NCI-H146 (cell line): ENCODE measurements around the gene DAPK2.
"Not testable (repeated sequence)": the region's sequence is repeated elsewhere in the genome, so short reads cannot be mapped to it uniquely, and the experiment has no call there.

Experiments
- DNase-seq: peaks from one replicate; lab custom pipeline; 2025; lab: John Stamatoyannopoulos, UW

Gene DAPK2

DNA sequence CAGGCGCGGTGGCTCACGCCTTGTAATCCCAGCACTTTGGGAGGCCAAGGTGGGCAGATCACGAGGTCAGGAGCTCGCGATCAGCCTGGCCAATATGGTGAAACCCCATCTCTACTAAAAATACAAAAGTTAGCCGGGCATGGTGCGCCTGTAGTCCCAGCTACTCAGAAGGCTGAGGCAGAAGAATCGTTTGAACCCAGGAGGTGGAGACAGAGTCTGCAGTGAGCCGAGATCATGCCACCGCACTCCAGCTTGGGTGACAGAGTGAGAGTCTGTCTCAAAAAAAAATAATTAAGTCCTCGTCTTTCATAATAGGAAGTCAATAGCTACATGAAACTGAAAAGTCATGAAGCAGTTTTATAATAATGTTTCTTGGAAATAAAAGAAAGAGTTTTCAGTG is 7.4 kb upstream of the DAPK2 start:
- not testable (repeated sequence) for DNase-seq

GRCh38 chr15:64052925-64053491 is 6.7 kb upstream of the DAPK2 start:
- no peak for DNase-seq

DNA sequence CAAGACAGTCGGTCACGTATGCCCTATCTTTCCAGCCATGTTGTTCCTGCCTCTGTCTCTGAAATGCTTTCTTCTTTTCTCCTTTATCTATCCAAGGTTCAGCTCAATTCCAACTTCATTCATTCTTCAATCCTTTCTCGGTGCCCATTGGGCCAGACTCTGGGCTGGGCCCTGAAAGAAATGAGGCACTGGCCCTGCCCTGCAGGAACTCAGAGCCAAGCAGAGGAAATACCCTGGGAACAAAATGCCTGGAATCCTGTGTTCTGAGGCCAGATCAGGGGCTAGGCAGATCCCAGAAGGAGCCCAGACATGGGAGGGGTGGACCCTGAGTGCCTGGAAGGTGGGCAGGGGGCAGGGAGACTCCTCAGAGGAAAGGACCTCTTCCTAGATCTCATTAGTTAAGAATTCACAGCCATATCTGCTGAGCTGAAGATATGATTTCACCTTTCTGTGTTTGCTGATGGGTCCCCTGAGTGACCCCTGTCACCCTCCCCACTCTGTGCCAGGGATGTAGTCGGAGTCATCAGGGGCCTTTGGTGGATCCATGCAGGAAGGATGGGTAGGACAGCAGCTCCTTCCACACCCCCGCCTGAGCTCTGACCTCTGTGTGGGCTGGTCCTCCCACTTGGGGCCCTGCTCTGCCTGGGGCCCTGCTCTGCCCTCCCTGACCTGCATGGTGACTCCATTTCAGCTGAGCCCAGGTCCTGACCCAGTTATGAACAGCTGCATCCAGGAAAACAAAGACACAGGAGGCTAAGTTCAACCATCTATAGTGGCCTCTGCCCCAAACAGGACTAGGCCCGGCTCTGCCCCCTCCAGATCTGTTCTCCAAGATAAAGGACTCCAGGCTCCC is 5.3 kb upstream of the DAPK2 start:
- DNase-seq, result no peak

- DNase-seq, result no peak
Measured at GRCh38 chr15:64051093-64051402, 4.8 kb upstream of the DAPK2 start.

DNA sequence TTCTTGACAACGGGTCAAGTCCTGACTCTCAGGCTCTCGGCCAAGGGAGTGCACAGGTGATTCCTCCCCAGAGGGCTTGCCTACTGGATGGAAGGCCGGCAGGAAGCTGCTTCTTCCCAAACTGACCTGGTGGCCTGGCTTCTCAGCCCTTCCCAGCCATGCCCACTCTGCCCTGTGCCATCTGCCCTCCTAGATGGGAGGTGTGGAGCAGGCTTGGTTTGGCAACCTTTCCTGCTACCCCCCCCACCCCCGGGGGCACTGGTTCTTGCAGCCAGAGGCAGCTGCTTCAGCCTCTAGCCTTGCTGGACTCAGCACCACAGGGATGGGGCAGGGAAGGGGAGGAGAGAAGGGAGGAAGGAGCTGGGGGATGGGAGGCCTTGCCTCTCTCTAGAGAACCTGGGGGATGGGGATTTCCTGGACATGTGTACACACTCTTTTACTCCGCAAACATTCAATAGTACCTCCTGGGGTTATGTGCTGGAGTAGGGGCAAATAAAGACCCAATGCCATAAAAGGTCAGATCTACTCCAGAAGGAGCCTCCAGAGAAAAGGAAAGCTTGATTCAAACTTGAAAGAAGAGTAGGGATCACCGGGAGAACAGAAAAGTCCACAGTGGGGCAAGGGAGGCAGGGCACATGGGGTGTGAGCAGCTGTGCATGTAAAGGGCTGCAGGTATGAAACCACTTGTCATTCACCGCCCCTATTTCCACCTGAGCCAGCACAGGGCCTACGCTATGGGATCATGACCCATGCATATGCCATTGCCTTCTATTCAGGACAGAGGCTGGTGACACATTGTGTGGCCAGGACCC is 4.2 kb upstream of the DAPK2 start:
- peak; percentile 93 for DNase-seq

DNA sequence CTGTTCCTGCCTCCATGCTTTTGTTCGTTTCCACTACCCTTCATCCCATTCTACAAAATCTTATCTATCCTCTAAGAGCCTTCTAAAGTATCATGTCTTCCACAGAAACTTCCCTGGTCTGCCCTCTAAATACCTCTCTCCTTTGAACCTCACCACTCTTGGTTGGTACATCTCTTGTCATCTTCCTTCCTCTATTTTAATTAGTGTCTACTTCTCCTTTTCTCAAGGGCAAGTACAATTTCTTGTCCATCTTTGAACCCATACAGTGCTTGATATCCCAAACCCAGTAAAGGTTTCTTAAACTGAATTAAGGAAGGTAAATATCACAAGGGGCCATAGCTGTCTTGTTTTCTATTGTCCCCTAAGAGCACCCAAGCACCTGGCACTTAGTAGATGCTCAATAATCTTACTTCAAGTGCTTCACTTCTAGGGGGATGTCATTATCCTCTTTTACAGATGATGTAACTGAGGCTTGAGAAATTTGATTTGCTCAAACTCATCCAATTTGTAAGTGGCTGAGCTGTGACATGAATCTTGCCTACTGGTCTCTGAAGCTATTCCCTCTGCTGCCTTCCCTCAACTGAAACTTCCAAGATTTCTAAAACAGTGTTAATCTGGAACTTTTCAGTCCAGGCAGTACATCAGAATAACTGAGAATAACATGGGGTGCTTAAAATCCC is 2.6 kb upstream of the DAPK2 start:
- DNase-seq, result no peak

- DNase-seq, result peak; percentile 29
Measured at GRCh38 chr15:64045774-64046420, 388 bp downstream of the DAPK2 start.

GRCh38 chr15:64045101-64045435 is 1.2 kb downstream of the DAPK2 start:
- DNase-seq, result no peak

DNA sequence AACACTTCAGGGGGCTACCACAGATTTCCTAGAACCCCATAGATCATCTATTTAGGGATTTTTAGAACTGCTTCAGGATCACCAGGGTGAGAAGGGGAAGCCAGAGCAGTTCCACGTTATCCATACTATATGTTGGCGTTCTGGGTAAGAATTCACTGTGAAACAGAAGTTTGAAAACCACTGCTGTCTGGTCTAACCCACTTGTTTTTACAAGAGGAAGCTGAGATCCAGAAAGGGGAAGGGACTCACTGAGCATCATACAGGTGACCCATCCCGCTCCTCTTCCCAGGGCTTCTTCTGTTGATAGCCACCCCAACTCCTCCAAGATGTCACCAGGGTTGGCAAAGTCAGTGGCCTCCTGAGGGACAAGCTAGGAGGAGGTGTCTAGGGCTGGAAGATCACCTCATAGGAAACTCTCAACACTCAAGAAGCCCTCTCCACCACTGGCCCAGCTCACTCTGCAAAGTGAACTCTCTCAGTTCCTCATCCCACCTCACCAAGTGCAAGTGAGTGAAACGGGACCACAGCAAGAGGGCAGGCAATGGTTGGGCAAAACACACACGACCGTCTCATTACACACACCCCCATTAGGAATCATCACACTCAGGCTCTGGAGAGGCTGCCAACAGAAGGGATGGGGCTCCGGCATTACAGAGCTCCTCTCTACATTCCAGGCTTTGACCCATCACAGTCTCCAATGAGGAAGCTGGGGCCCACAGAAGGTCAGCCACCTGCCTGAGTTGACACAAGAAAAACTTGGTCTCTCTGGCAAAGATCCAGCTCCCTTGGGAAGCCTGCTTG is 1.8 kb downstream of the DAPK2 start:
- no peak for DNase-seq

GRCh38 chr15:64038878-64039610 is 7.2 kb downstream of the DAPK2 start:
- no peak for DNase-seq

DNA sequence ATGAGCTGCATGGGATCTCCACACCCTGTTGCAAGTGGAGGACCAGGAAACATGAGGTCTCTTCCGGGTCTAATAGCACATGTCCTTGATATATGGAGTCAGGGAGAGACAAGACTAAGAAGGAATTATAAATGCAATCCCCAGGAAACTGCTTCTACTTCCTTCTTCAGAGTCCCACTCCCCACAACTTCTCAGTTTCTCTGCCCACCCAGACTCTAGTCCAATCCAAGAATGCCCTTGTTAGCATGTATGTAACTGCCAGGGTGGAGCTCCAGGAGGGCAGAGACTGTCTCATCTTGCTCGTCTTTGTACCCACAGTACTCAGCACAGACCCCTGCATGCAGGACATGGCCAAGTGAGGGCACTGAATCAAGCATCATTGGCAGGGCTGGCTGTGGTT is 8.3 kb downstream of the DAPK2 start:
- no peak for DNase-seq

- no peak for DNase-seq
Measured at GRCh38 chr15:64037116-64037515, 9.2 kb downstream of the DAPK2 start.

- no peak for DNase-seq
Measured at GRCh38 chr15:64035525-64035924, 10.8 kb downstream of the DAPK2 start.

GRCh38 chr15:64034519-64034918 is 11.8 kb downstream of the DAPK2 start:
- no peak for DNase-seq

GRCh38 chr15:64032329-64032728 is 14.0 kb downstream of the DAPK2 start:
- DNase-seq, result no peak

DNA sequence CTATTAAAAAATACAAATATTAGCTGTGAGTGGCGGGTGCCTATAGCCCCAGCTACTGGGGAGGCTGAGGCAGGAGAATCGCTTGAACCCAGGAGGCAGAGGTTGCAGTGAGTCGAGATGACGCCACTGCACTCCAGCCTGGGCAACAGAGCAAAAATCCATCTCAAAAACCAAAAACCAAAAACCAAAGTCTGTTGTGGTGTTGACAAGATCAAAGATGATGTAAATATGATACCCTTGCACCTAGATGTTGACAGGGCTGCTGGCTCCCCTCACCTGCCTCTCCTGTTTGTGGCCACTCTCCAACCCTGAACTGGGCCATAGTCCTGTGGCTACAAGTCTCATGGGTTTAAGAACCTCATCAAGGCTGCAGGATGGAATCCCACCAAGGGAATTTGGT is 16.2 kb downstream of the DAPK2 start:
- DNase-seq, result no peak

DNA sequence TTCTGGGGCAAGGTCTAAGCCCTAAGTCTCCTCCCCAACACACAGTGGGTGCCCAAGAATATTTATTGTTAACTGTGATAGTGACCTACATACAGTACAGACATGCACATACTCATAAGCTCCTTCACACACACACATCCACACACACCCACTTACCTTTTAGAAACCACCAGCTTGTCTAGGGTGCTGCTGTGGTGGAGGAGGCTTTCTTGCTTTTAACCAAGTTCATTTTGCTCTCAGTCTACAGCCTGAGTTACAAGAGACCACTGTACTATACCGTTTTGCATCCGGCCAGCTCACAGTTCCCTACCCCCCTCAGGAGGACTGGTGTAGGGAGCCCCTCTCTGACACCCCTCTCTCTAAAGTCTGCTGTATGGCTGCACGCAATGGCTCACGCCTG is 16.7 kb downstream of the DAPK2 start:
- no peak for DNase-seq

GRCh38 chr15:64029110-64029509 is 17.2 kb downstream of the DAPK2 start:
- peak; percentile 38 for DNase-seq

DNA sequence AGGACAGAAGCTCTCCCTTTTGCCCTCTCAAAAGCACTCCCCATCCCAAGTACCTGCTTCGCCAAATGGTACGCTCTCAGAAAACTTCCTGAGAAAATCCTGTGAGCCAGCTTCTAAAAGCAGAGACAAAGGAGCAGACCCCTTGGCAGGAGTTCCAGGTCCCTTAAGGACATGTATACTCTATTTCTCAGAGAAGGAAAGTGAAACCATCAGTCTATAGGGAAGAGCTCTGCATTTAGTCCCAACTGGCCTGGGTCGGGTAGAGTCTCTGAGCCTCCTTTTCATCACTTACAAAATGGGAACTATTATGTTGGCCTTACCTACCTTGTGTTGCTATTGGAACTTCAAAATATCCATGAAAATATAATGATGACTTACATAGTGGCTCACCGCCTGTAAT is 19.7 kb downstream of the DAPK2 start:
- DNase-seq, result no peak

GRCh38 chr15:64024172-64025050 is 21.9 kb downstream of the DAPK2 start:
- no peak for DNase-seq
